Stimulated activated CD4-positive, alpha-beta T cell treated with anti-CD3 and anti-CD28 coated beads, Interleukin-12 subunit alpha, Interleukin-12 subunit beta, amount 100 ng/mL, for 24 hours (primary cell): ENCODE results near the gene ADRA2A.

ENCODE experiments used
- DNase-seq, 2 experiments: peaks; one replicate each; pipeline ENCODE4 v3.0.0-alpha.2; 2020; ENCODE audit warnings: low read depth in 2 of 2

The ADRA2A gene

GRCh38 chr10:111076682-111077478 lies at the start of gene ADRA2A:
ADRA2A (plus strand) TSS chr10:111077029; CDS start chr10:111077997, 968 bp downstream.
- DNase-seq: peak in 1 of 2 experiments; percentile 5

- no peak for DNase-seq
These were observed 46.6 kb upstream of the ADRA2A start for GRCh38 chr10:111030042-111030750.

GRCh38 chr10:111034598-111035310 lies 42.1 kb upstream of the ADRA2A start:
- no peak for DNase-seq

- no peak for DNase-seq
These were observed 41.3 kb upstream of the ADRA2A start for GRCh38 chr10:111035542-111035941.

- DNase-seq: no peak
These were observed 39.0 kb upstream of the ADRA2A start for GRCh38 chr10:111037858-111038257.

- DNase-seq: no peak
These were observed 37.3 kb upstream of the ADRA2A start for GRCh38 chr10:111039522-111039921.

- DNase-seq: no peak
These were observed 19.8 kb upstream of the ADRA2A start for GRCh38 chr10:111057006-111057405.

GRCh38 chr10:111063471-111063870 lies 13.4 kb upstream of the ADRA2A start:
- no peak for DNase-seq

GRCh38 chr10:111072232-111072631 lies 4.6 kb upstream of the ADRA2A start:
- no peak for DNase-seq

GRCh38 chr10:111075577-111076185 lies 1.1 kb upstream of the ADRA2A start:
- no peak for DNase-seq

GRCh38 chr10:111076191-111076681 lies 593 bp upstream of the ADRA2A start:
- peak in 1 of 2 experiments; percentile 15 for DNase-seq

GRCh38 chr10:111077479-111077784 lies 603 bp downstream of the ADRA2A start:
- no peak for DNase-seq

GRCh38 chr10:111077785-111078504 lies 1.1 kb downstream of the ADRA2A start:
- DNase-seq: no peak

- DNase-seq: no peak
These were observed 1.8 kb downstream of the ADRA2A start for GRCh38 chr10:111078505-111079185.

GRCh38 chr10:111079241-111079760 lies 2.5 kb downstream of the ADRA2A start:
- DNase-seq: no peak

- DNase-seq: no peak
These were observed 3.0 kb downstream of the ADRA2A start for GRCh38 chr10:111079781-111080180.

GRCh38 chr10:111080224-111080623 lies 3.4 kb downstream of the ADRA2A start:
- no peak for DNase-seq

- no peak for DNase-seq
These were observed 4.8 kb downstream of the ADRA2A start for GRCh38 chr10:111081595-111081994.

GRCh38 chr10:111082102-111082975 lies 5.5 kb downstream of the ADRA2A start:
- DNase-seq: no peak
